KOPT-K1 (cell line): ENCODE results near the gene IGHMBP2.

ENCODE experiments used
- H3K27ac ChIP-seq: fragments of 200-600 bp; sonication (generic); 2 replicates; pipeline ENCODE4 v1.5.1; 2016; ENCODE audit warnings: antibody characterized with exemption, mild to moderate bottlenecking, low read depth, low read length; ENCODE audit not compliant: poor library complexity, severe bottlenecking
- H3K36me3 ChIP-seq: fragments of 200-600 bp; sonication (generic); 2 replicates; pipeline ENCODE4 v1.5.1; 2017; ENCODE audit warnings: antibody characterized with exemption, mild to moderate bottlenecking, low read length, moderate library complexity; ENCODE audit not compliant: insufficient read depth
- H3K9me3 ChIP-seq: fragments of 200-600 bp; sonication (generic); 2 replicates; pipeline ENCODE4 v1.5.1; 2017; ENCODE audit warnings: antibody characterized with exemption, low read length, mild to moderate bottlenecking; ENCODE audit not compliant: insufficient read depth, poor library complexity, severe bottlenecking

IGHMBP2 gene

DNA sequence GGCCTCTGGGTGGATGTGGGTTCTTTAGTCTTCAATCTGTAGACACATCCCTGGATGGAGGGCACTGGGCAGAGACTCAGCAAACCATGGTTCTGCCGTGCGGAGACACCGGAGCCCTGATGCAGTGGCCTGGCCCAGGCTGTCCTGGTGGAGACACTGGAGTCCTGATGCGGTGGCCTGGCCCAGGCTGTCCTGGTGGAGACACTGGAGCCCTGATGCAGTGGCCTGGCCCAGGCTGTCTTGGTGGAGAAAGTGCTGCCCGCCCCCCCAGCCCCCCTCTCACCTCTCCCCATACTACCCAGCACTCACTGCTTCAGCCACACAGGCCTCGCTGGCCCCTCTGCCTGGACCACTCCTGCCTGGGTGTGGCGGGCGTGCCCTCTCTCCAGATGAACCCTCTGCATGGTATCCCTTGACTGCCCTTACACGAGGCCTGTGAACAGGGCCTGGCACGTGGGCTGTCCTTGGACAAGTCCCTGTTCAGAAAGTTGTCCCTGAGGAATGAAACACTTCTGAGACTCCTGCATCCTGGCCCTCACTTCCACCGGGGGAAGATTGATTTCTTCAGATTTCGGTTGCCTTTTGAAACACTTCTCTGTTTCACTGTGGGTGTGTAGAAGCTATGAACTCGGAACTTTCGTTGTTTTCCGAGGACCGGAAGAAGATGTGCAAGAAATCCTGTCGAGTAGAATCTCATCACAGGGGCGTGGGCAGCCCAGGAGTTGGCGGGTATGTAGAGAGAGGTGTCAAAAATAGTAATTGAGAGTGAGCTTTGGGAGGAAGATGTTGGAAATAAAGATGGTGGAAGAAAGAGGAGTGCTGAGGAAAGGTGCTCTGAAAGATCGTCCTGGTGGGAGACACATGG lies 26.2 kb downstream of the IGHMBP2 start:
- peaks cover 86% of the 10 kb centered on the region for H3K36me3 ChIP-seq
- peaks cover 20% of the 10 kb centered on the region for H3K9me3 ChIP-seq
- no peak overlapping the region for H3K27ac ChIP-seq

DNA sequence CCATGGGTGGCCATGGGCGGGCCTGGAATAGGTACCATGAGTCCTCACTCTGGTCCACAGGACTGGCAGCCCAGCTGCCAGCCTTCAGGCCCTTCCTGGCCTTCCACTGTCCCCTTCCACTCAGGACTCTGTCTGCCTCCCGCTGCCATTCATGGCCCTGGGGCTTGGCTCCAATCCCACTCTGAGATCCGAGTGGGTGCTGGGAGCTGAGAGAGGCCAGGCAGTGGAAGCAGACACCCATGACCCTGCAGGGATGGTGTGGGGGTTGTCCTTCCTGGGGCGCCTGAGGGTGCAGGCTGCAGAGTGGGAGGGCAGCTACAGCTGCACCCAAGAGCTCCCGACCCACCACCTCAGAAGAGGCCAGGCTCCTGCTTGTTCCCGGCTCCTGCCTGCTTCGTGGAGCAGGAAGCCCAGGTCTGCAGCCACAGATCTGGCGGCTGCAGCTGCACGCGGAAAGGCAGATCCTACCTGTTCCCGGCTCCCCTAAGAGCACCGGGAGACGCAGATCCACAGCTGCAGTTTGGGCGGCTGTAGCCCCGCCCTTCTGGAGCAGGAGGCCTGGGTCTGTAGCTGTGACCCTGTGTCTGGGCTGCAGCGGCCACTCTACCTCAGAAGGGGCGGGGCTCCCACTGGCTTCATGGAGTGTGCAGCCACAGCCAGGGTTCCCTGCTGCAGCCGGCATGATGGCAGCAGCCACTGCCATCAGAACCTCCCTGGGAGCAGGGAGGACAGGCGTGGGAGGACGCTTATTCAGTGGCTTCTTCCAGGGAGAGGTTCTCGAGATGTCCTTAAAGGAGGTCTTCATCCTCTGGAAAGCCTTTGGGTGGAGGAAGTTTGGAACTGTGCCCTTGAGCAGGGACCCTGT lies 27.5 kb downstream of the IGHMBP2 start:
- Histone ChIP-seq H3K9me3 (peaks cover 7% of the 10 kb centered on the region), H3K36me3 (peaks cover 85% of the 10 kb centered on the region)

GRCh38 chr11:68931911-68932310 lies 28.2 kb downstream of the IGHMBP2 start:
- H3K27ac ChIP-seq: no peak overlapping the region
- H3K36me3 ChIP-seq: peaks cover 85% of the 10 kb centered on the region
- H3K9me3 ChIP-seq: peaks cover under 1% of the 10 kb centered on the region

More for the DNA sequence above, 27.5 kb downstream of the IGHMBP2 start:
- no peak overlapping the region for H3K27ac ChIP-seq

GRCh38 chr11:68932358-68932757 lies 28.7 kb downstream of the IGHMBP2 start:
- Histone ChIP-seq H3K27ac (no peak overlapping the region), H3K9me3 (no peaks in the 10 kb centered on the region), H3K36me3 (peaks cover 85% of the 10 kb centered on the region)

GRCh38 chr11:68932933-68933577 lies 29.4 kb downstream of the IGHMBP2 start:
- H3K36me3 ChIP-seq: peaks cover 85% of the 10 kb centered on the region
- H3K27ac ChIP-seq: no peak overlapping the region
- no peaks in the 10 kb centered on the region for H3K9me3 ChIP-seq

DNA sequence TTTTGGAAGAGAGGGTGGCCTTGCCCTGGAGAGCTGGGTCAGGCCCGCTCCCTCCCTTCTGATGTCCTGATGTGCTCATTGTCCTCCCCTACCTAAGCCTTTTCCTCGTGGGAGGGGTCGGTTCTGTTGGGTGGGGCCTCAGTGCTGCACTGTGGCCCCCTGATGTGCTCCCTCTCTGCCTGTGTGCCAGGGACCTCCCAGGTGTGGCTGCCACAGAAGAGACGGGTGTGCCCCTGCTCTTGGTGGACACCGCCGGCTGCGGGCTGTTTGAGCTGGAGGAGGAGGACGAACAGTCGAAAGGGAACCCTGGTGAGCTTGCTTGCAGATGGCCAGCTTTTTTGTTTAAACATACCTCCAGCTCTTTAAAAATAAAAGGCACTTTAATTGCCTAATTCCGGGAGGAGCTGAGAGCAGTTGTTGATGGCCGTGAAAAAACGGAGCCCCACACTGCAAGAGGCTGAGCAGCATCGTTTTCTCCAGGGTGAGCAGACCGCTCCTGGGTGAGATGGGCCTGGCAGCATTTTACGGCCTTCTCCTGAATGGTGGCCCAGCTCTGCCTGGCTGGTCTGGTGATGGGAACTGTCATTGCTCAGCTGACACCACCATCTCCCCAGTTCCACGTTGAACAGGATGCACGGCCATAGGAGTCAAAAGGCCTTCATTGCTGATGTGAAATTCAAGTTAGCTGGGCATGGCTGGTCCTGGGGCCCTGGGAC lies 30.1 kb downstream of the IGHMBP2 start:
- H3K36me3 ChIP-seq: peaks cover 85% of the 10 kb centered on the region
- no peaks in the 10 kb centered on the region for H3K9me3 ChIP-seq
- no peak overlapping the region for H3K27ac ChIP-seq

DNA sequence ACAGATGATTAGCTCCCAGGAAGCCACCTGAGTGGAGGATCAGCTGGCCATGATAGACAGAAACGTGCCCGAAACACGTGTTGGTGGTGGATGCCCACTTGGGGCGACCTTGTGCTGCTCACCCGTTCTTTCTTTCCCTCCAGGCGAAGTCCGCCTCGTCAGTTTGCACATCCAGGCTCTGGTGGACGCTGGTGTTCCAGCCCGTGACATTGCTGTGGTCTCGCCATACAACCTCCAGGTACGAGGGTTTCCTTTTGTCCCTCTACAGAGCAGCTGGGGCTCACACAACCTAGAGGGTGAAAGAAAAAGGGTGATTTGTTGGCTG lies 30.6 kb downstream of the IGHMBP2 start:
- Histone ChIP-seq H3K27ac (no peak overlapping the region), H3K36me3 (peaks cover 85% of the 10 kb centered on the region), H3K9me3 (no peaks in the 10 kb centered on the region)

GRCh38 chr11:68934666-68935065 lies 31.0 kb downstream of the IGHMBP2 start:
- H3K9me3 ChIP-seq: no peaks in the 10 kb centered on the region
- peaks cover 85% of the 10 kb centered on the region for H3K36me3 ChIP-seq
- no peak overlapping the region for H3K27ac ChIP-seq

DNA sequence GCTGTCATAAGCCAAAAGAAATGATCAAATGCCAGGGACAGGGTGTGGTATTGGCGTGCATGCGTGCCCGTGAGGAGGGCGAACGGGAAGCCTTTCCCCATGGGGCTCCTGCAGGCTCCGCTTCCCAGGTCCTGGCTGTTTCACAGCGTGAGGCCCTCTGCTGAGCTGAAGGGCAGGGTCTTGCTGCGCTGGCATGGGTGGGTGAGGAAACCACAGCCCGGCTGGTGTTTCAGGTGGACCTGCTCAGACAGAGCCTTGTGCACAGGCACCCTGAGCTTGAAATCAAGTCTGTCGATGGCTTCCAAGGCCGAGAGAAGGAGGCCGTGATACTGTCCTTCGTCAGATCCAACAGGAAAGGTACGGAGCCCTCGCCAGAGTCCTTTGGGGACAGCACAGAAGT lies 31.4 kb downstream of the IGHMBP2 start:
- Histone ChIP-seq H3K9me3 (no peaks in the 10 kb centered on the region), H3K36me3 (peaks cover 86% of the 10 kb centered on the region), H3K27ac (no peak overlapping the region)

DNA sequence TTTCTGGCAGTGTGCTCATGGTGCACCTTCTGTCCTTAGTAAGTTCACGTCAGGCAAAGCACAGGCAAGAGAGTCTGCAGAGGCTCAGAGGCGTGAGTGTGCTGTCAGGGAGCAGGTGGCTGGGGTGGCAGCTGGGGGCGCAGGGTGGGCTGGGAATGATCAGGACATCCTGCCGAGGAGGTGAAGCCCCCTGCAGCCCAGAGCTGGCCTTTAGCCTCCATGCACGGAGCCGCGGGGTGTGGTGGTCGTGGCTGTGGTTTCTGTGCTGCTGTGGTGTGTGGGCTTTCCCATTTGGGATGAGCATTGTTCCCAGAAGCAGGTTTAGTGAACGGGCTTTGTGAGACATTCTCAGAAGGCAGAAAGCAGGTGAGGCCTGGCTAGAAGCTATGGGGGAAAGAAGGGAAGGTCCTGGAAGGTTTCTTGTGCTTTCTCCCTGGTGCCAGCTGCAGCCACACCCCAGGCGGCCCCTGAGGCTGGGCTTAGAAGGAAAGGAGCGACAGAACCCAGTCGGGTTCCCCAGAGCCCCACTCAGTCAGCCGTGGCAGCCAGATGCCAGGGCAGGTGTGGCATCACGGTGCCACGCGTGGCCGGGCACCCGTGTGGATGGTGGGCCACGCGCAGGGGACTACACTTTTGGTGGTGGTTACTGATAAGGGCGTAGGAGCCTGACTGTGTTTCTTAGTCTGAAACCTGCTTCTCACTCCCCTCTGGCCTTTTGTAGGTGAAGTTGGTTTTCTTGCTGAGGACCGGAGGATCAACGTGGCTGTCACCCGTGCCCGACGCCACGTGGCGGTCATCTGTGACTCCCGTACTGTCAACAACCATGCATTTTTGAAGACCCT lies 32.0 kb downstream of the IGHMBP2 start:
- Histone ChIP-seq H3K36me3 (peaks cover 84% of the 10 kb centered on the region), H3K9me3 (no peaks in the 10 kb centered on the region), H3K27ac (no peak overlapping the region)

DNA sequence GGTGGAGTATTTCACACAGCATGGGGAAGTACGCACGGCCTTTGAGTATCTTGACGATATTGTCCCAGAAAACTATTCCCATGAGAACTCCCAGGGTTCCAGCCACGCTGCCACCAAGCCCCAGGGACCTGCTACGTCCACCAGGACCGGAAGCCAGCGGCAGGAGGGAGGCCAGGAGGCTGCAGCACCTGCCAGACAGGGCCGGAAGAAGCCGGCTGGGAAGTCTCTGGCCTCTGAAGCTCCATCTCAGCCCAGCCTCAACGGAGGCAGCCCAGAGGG lies 32.6 kb downstream of the IGHMBP2 start:
- Histone ChIP-seq H3K36me3 (peaks cover 86% of the 10 kb centered on the region), H3K27ac (no peak overlapping the region), H3K9me3 (no peaks in the 10 kb centered on the region)

- Histone ChIP-seq H3K9me3 (no peaks in the 10 kb centered on the region), H3K27ac (no peak overlapping the region), H3K36me3 (peaks cover 89% of the 10 kb centered on the region)
These were observed 33.3 kb downstream of the IGHMBP2 start for GRCh38 chr11:68936676-68937620.

DNA sequence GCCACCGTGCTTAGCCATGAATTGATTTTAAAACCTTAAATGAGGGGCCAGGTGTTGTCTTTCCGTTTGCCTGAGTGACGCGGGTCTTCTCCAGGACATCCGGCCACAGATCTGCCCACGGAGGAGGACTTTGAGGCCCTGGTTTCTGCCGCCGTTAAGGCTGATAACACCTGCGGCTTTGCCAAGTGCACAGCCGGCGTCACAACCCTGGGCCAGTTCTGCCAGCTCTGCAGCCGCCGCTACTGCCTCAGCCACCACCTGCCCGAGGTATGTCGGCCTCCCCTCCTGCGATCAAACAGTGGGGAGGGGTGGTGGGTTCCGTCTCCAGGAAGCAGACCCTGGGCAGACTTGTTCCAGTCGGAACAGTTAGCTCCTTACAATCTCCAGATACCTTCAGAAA lies 34.4 kb downstream of the IGHMBP2 start:
- Histone ChIP-seq H3K9me3 (no peaks in the 10 kb centered on the region), H3K27ac (no peak overlapping the region), H3K36me3 (peaks cover 80% of the 10 kb centered on the region)
